Measurements from ENCODE around the gene ACTG1. TPM values are rescaled to one million over a fixed set of nuclear protein-coding genes. Genes with fewer than 3 reads are reported as not detected.

The ACTG1 gene
- total RNA-seq, 2 experiments from 2014 or later, result 1,296 to 1,318 TPM

DNA sequence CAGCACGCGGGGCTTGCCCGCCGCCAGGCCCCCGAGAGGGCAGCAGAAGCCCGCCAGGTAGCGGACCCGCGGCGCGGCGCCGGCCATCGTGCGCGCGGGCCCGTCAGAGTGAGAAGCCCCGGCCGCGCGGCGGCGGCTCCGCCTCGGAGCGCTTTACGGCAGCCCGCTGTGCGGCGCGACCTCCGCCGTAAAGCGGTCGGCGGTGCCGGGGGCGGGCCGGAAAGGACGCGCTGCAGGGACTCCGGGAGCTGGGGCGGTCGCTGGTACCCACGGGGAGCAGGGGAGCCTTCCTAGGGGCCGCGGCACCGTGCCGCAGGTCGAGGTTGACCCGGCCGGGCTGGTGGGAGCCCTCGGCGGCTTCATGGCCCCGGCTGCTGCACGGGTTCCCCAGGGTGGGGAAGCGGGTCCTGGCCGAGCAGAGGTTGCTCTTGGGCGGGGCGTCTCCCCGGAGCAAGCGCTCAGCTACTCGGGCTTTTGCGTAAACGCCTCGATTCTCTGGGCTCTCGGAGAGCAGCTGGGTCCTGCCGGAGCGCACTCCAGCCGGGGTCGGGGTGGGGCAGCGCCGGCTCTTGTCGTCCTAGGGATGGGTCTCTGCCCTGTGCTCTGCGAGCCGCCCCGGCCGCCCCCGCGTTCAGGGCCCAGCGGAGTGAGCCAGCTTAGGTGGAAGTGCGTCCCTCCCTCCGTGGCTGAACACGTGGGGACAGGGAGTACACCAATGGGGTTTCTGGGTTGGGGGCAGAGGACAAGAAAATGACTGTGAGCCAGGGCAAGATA is 39.8 kb upstream of the ACTG1 start, which contains the start of gene FAAP100:
TSS of gene FAAP100 (minus strand) at position 110 of the 774 bp plus-strand sequence. CDS start at position 87, 23 bp downstream.
- no peaks in the 10 kb centered on the region for H3K27me3 Mint-ChIP-seq
- peaks cover 20% of the 10 kb centered on the region for H3K36me3 Mint-ChIP-seq (ENCODE audit: low read depth)
- Histone ChIP-seq H3K4me1 (ENCODE audit: insufficient read depth, low read length) (peaks cover 41% of the 10 kb centered on the region), H3K27ac (ENCODE audit: low read depth in 1 of 2, low read length in 2 of 2) (peak within 1 kb of the TSS; percentile 79 to 83), H3K27me3 (ENCODE audit: control insufficient read depth in 1 of 2, insufficient read depth in 2 of 2, low read length in 2 of 2) (no peaks in the 10 kb centered on the region), H3K9me3 (ENCODE audit: control insufficient read depth in 1 of 2, insufficient read depth in 1 of 2, low read length in 2 of 2) (no peaks in the 10 kb centered on the region), H3K4me3 (ENCODE audit: low read length) (peak within 1 kb of the TSS; percentile 94), H3K36me3 (ENCODE audit: insufficient read depth, low read length) (peaks cover 24% of the 10 kb centered on the region)
- DNase-seq (peak; percentile 56 to 92 (median 74)), ATAC-seq (ENCODE audit: poor library complexity) (peak; percentile 56)
- CTCF ChIA-PET, result interaction anchor here (0.9 to 2.5 kb wide), 2 partner anchors 16 to 33 kb away, joined by 3 to 18 read pairs; no protein-coding TSS in a partner anchor
- intact Hi-C loops (cut with DNase I, micrococcal nuclease), result loop anchor here (1.0 to 5.0 kb wide), 6 partner anchors 34 to 560 kb away; partner anchors contain the start of genes ACTG1 (in 1 of the 2), CHMP6 (in 1 of the 2), NDUFAF8 (in 1 of the 2) and TEPSIN (in 1 of the 2)
- H3K4me1 Mint-ChIP-seq (ENCODE audit: low read depth), result peaks cover 30% of the 10 kb centered on the region
- POLR2A ChIA-PET, result interaction anchor here (0.6 to 5.2 kb wide), 16 partner anchors 9 to 1097 kb away, joined by 3 to 93 read pairs (median 4); partner anchors contain the start of genes ACTG1, ARL16, CEP131 and HGS
- TF ChIP-seq, protein P1, sequence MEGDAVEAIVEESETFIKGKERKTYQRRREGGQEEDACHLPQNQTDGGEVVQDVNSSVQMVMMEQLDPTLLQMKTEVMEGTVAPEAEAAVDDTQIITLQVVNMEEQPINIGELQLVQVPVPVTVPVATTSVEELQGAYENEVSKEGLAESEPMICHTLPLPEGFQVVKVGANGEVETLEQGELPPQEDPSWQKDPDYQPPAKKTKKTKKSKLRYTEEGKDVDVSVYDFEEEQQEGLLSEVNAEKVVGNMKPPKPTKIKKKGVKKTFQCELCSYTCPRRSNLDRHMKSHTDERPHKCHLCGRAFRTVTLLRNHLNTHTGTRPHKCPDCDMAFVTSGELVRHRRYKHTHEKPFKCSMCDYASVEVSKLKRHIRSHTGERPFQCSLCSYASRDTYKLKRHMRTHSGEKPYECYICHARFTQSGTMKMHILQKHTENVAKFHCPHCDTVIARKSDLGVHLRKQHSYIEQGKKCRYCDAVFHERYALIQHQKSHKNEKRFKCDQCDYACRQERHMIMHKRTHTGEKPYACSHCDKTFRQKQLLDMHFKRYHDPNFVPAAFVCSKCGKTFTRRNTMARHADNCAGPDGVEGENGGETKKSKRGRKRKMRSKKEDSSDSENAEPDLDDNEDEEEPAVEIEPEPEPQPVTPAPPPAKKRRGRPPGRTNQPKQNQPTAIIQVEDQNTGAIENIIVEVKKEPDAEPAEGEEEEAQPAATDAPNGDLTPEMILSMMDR (IDR thresholded peaks at IDR 0.05), result no peak
- no peaks in the 10 kb centered on the region for H3K9me3 Mint-ChIP-seq
- H3K27ac Mint-ChIP-seq, result peak within 1 kb of the TSS; percentile 93
- peak within 1 kb of the TSS; percentile 94 for H3K4me3 Mint-ChIP-seq

DNA sequence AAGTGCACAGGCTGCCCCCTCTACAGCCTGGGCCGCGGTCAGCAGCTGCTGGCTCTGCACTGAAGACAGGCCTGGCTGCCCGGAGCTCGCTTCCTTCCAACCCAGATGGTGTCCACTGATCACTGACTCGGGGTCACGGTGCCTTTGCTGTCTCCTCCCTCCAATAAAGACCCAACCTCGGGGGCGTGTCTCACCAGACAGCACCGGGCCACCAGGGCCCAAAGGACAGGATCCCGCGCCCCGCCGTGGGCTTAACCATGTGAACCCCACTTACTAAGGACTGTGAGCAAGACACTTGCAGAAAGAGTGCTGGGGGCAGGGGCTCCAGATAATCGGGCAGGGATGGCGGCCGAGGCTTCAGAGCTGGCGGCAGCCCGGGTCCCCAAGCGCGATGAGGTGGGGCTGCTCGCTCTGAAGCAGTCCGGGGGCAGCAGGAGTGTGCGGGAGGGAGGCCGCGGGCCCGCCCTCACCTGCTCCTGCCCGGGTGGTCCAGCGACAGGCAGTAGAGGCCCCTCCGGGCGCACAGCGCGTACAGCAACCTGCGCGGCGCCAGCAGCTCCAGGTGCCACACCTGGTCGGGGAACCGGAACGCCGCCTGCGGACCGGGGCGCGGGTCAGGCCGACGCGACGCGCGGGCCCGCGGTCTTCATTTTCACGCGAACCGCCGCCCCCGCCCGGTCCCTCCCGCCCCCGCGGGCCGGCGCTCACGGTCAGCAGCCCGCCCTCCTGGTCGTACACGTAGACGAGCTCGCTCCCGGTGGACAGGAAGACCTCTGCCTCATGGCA is 39.1 kb upstream of the ACTG1 start:
- Histone ChIP-seq H3K9me3 (ENCODE audit: control insufficient read depth in 1 of 2, insufficient read depth in 1 of 2, low read length in 2 of 2) (no peaks in the 10 kb centered on the region), H3K36me3 (ENCODE audit: insufficient read depth, low read length) (peaks cover 25% of the 10 kb centered on the region), H3K4me1 (ENCODE audit: insufficient read depth, low read length) (peaks cover 41% of the 10 kb centered on the region), H3K4me3 (ENCODE audit: low read length) (peak overlapping the region; percentile 94), H3K27ac (ENCODE audit: low read depth in 1 of 2, low read length in 2 of 2) (peak overlapping the region in 1 of 2 donors; percentile 83), H3K27me3 (ENCODE audit: control insufficient read depth in 1 of 2, insufficient read depth in 2 of 2, low read length in 2 of 2) (no peaks in the 10 kb centered on the region)
- ChIA-PET POLR2A (interaction anchor here (0.6 to 5.2 kb wide), 14 partner anchors 10 to 1097 kb away, joined by 3 to 93 read pairs (median 4); partner anchors contain the start of genes ACTG1, ARL16, CEP131 and HGS), CTCF (interaction anchor here (0.9 to 2.5 kb wide), 2 partner anchors 17 to 33 kb away, joined by 3 to 18 read pairs; no protein-coding TSS in a partner anchor)
- DNase-seq (peak in 3 of 14 experiments; percentile 7 to 41 (median 21)), ATAC-seq (ENCODE audit: poor library complexity) (no peak)
- H3K27me3 Mint-ChIP-seq, result no peaks in the 10 kb centered on the region
- TF ChIP-seq, protein P1 (IDR thresholded peaks at IDR 0.05), result no peak
- H3K9me3 Mint-ChIP-seq, result no peaks in the 10 kb centered on the region
- H3K4me3 Mint-ChIP-seq, result peak overlapping the region; percentile 90
- peaks cover 20% of the 10 kb centered on the region for H3K36me3 Mint-ChIP-seq (ENCODE audit: low read depth)
- H3K4me1 Mint-ChIP-seq (ENCODE audit: low read depth), result peaks cover 30% of the 10 kb centered on the region
- H3K27ac Mint-ChIP-seq, result peak overlapping the region; percentile 58
- intact Hi-C loops (cut with DNase I, micrococcal nuclease), result loop anchor here (1.0 to 5.0 kb wide), 6 partner anchors 32 to 559 kb away; partner anchors contain the start of genes ACTG1 (in 1 of the 2), CHMP6 (in 1 of the 2), NDUFAF8 (in 1 of the 2) and TEPSIN (in 1 of the 2)

Data from CD4-positive, alpha-beta T cell (primary cell).